IMR-90 (cell line): ENCODE data around the gene ARGLU1. TPM values are rescaled to one million over a fixed set of nuclear protein-coding genes. Genes with fewer than 3 reads are reported as not detected.

Experiments
- ATAC-seq: fragments of 200-7000 bp; cut with Tn5 transposase; 2 replicates; pipeline ENCODE4 v1.9.1; 2020; ENCODE audit warnings: low read depth, mild to moderate bottlenecking, moderate library complexity
- BruUV-seq: library from RNA; stranded (reverse); fragments of 400-500 nt; replicated peaks from 2 replicates; lab custom pipeline; 2021; lab: Mats Ljungman, UMichigan
- CTCF ChIA-PET: fragments of 300-600 bp; formaldehyde crosslinking; extraction: SDS; loops from one replicate; lab custom pipeline; 2021; ENCODE audit warnings: antibody characterized with exemption; lab: Yijun Ruan, JAX
- POLR2A ChIA-PET: fragments of 300-600 bp; sonication (Branson Sonifier 250); formaldehyde crosslinking; loops from one replicate; lab custom pipeline; 2022; ENCODE audit warnings: antibody characterized with exemption; ENCODE audit not compliant: unreplicated experiment; lab: Charles Lee
- DNase-seq: peaks from one replicate; pipeline ENCODE4 v3.0.0; 2013
- H2AFZ ChIP-seq: replicated peaks from 2 replicates; pipeline ENCODE3; 2013; ENCODE audit warnings: low read length, mild to moderate bottlenecking; ENCODE audit not compliant: poor library complexity
- H2AK5ac ChIP-seq: 2 replicates; pipeline ENCODE4 v1.6.1; 2013; ENCODE audit warnings: low read depth, low read length, inconsistent platforms
- H2AK9ac ChIP-seq: replicated peaks from 2 replicates; pipeline ENCODE3; 2013; ENCODE audit warnings: mild to moderate bottlenecking, low read depth, low read length, moderate library complexity; ENCODE audit not compliant: poor library complexity
- H2BK120ac ChIP-seq: 2 replicates; pipeline ENCODE4 v1.6.1; 2013; ENCODE audit warnings: low read depth, low read length, inconsistent platforms
- H2BK15ac ChIP-seq: 3 replicates; pipeline ENCODE4 v1.6.1; 2013; ENCODE audit warnings: low read depth, low read length, inconsistent platforms
- H2BK20ac ChIP-seq: 2 replicates; pipeline ENCODE4 v1.6.1; 2013; ENCODE audit warnings: low read depth, mild to moderate bottlenecking, inconsistent platforms, low read length, moderate library complexity
- H2BK5ac ChIP-seq: 2 replicates; pipeline ENCODE4 v1.6.1; 2013; ENCODE audit warnings: mild to moderate bottlenecking, low read depth, low read length, inconsistent platforms; ENCODE audit not compliant: poor library complexity, severe bottlenecking
- H3K14ac ChIP-seq: replicated peaks from 2 replicates; pipeline ENCODE4 v1.6.1; 2013; ENCODE audit warnings: low read depth, low read length, inconsistent platforms
- H3K18ac ChIP-seq: 2 replicates; pipeline ENCODE4 v1.6.1; 2013; ENCODE audit warnings: low read depth, low read length, control low read depth
- H3K23ac ChIP-seq: 2 replicates; pipeline ENCODE4 v1.6.1; 2013; ENCODE audit warnings: low read depth, low read length, inconsistent platforms
- H3K27ac ChIP-seq: 2 replicates; pipeline ENCODE4 v1.5.1; 2013; ENCODE audit warnings: mild to moderate bottlenecking, control low read depth, low read length; ENCODE audit not compliant: insufficient read depth
- H3K27me3 ChIP-seq: 2 replicates; pipeline ENCODE4 v1.6.1; 2013; ENCODE audit warnings: low read length; ENCODE audit not compliant: control insufficient read depth, insufficient read depth
- H3K36me3 ChIP-seq: 2 replicates; pipeline ENCODE4 v1.6.1; 2013; ENCODE audit warnings: low read length, mixed read lengths; ENCODE audit not compliant: control insufficient read depth, insufficient read depth
- H3K4ac ChIP-seq: 2 replicates; pipeline ENCODE4 v1.6.1; 2013; ENCODE audit warnings: low read depth, low read length, inconsistent platforms
- H3K4me1 ChIP-seq: 2 replicates; pipeline ENCODE4 v1.6.1; 2013; ENCODE audit warnings: low read length, mixed read lengths; ENCODE audit not compliant: control insufficient read depth, insufficient read depth
- H3K4me2 ChIP-seq: 2 replicates; pipeline ENCODE4 v1.6.1; 2013; ENCODE audit warnings: low read depth, mild to moderate bottlenecking, control low read depth, low read length, moderate library complexity
- H3K4me3 ChIP-seq: 2 replicates; pipeline ENCODE4 v1.5.1; 2013; ENCODE audit warnings: low read depth, mild to moderate bottlenecking, control low read depth, low read length, moderate library complexity; ENCODE audit not compliant: insufficient read depth
- H3K56ac ChIP-seq: 2 replicates; pipeline ENCODE4 v1.6.1; 2013; ENCODE audit warnings: low read length, inconsistent platforms; ENCODE audit not compliant: insufficient read depth; ENCODE audit errors: extremely low read depth
- H3K79me1 ChIP-seq, 2 experiments: 2 replicates each; pipeline ENCODE4 v1.6.1; 2013; ENCODE audit warnings: low read length in 2 of 2, inconsistent platforms in 1 of 2, low read depth in 1 of 2
- H3K9ac ChIP-seq: 2 replicates; pipeline ENCODE4 v1.6.1; 2013; ENCODE audit warnings: low read depth, low read length, control low read depth
- H3K9me1 ChIP-seq: 2 replicates; pipeline ENCODE4 v1.6.1; 2013; ENCODE audit warnings: low read length, inconsistent platforms; ENCODE audit not compliant: insufficient read depth
- H3K9me3 ChIP-seq: 2 replicates; pipeline ENCODE4 v1.6.1; 2013; ENCODE audit warnings: low read length; ENCODE audit not compliant: control insufficient read depth, insufficient read depth
- H4K20me1 ChIP-seq: 2 replicates; pipeline ENCODE4 v1.6.1; 2013; ENCODE audit warnings: low read length, inconsistent platforms; ENCODE audit not compliant: insufficient read depth
- H4K5ac ChIP-seq: 2 replicates; pipeline ENCODE4 v1.6.1; 2013; ENCODE audit warnings: mild to moderate bottlenecking, low read depth, low read length, control low read depth
- H4K8ac ChIP-seq, 2 experiments: 2 replicates each; pipeline ENCODE4 v1.6.1; 2013; ENCODE audit warnings: low read depth in 2 of 2, low read length in 2 of 2, control low read depth in 1 of 2, inconsistent platforms in 1 of 2
- H4K91ac ChIP-seq: 2 replicates; pipeline ENCODE4 v1.6.1; 2013; ENCODE audit warnings: low read depth, low read length, inconsistent platforms; ENCODE audit not compliant: insufficient read depth
- BHLHE40 ChIP-seq: fragments of 150-350 bp; IDR thresholded peaks from 2 replicates; pipeline ENCODE4 v1.6.1; 2016; ENCODE audit warnings: mild to moderate bottlenecking, low read depth, low read length
- CEBPB ChIP-seq: IDR thresholded peaks from 2 replicates; pipeline ENCODE4 v1.6.1; 2012; ENCODE audit warnings: low read depth, low read length, improper control_type of control experiment
- CHD1 ChIP-seq: IDR thresholded peaks from 2 replicates; pipeline ENCODE4 v1.6.1; 2012; ENCODE audit warnings: low read depth, low read length, improper control_type of control experiment
- MXI1 ChIP-seq: IDR thresholded peaks from 2 replicates; pipeline ENCODE4 v1.6.1; 2012; ENCODE audit warnings: low read depth, mild to moderate bottlenecking, low read length, moderate library complexity, borderline replicate concordance
- NFE2L2 ChIP-seq: fragments of 150-350 bp; IDR thresholded peaks from 2 replicates; pipeline ENCODE4 v1.6.1; 2016; ENCODE audit warnings: low read depth, mild to moderate bottlenecking, low read length
- POLR2A ChIP-seq: IDR thresholded peaks from 2 replicates; pipeline ENCODE4 v1.6.1; 2012; ENCODE audit warnings: mild to moderate bottlenecking, low read depth, low read length
- RAD21 ChIP-seq: IDR thresholded peaks from 2 replicates; pipeline ENCODE4 v1.6.1; 2012; ENCODE audit warnings: low read length, improper control_type of control experiment
- WGBS, 2 experiments: methylation state at CpG; one replicate each; pipeline versions ENCODE4 v1.1.5 to v1.1.7; 2013; ENCODE audit warnings: missing lambda C conversion rate in 2 of 2; ENCODE audit not compliant: insufficient read length in 1 of 2; ENCODE audit errors: extremely low coverage in 2 of 2; 5-methylcytosine and 5-hydroxymethylcytosine counted together
- dilution Hi-C: fragments of 300-500 bp; cut with HindIII; formaldehyde crosslinking; loops from one replicate; pipeline ENCODE4 v1.14.3; 2018; ENCODE audit warnings: low sequenced_read_pairs; ENCODE audit not compliant: unreplicated experiment
- in situ Hi-C: fragments of 300-500 bp; cut with MboI; formaldehyde crosslinking; loops from 3 replicates; pipeline ENCODE4 v1.14.3; 2019; ENCODE audit warnings: low sequenced_read_pairs, inconsistent platforms, mixed read lengths
- intact Hi-C: fragments of 100-400 bp; cut with micrococcal nuclease; formaldehyde crosslinking; loops from 2 replicates; pipeline ENCODE4 v1.10.0; 2022
- polyA plus RNA-seq, 3 experiments: library from polyadenylated mRNA; depleted of rRNA; stranded (reverse); fragments of >200 nt; gene quantifications; 2 replicates each; pipeline ENCODE4 v1.2.3, GENCODE V29; 2012; ENCODE audit warnings: low replicate concordance in 1 of 3
- total RNA-seq: library from RNA; depleted of rRNA; stranded (reverse); fragments of >200 nt; gene quantifications from 2 replicates; pipeline ENCODE4 v1.2.3, GENCODE V29; 2012
- TF ChIP-seq, protein P1 (sequence below): fragments of 150-350 bp; IDR thresholded peaks from 2 replicates; pipeline ENCODE4 v1.6.1; 2017; ENCODE audit warnings: mild to moderate bottlenecking, antibody characterized with exemption, low read length, low read depth

Gene ARGLU1
- total and polyA plus RNA-seq, 2 of the 4 experiments (the other 2 are of a cell fraction): 11.1 to 51.4 TPM

DNA sequence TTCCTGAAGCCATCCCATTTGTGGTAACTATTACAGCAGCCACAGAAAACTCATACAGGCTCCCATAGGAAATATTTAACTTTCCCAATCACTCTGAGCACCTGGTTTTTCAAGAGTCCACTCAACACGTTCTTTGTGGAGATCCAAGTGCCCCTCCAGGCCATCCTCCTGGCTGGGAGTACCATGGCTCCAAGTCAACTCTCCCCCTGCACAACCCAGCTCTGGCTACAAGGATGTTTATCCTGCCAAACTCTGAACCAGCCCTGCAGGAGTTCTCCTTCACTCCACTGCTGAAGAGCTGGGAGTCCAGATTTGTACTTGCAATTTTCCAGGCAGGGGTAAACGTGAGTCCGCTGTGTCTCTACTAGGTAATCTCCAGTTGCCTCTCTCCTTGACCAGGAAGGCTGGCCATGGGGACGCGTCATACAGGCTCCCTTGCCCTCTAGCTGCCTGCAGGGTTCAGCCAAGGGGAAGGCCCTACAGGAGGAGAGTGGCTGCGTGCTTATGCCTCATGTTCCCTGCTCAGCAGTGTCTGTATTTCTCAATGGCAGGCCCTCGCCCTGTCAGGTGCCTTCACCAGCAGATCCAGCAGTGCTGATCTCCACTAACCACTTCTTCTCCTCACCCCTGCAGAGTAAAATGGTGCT, 29.9 kb upstream of the ARGLU1 start:
- WGBS, 2 experiments: 65% methylated on average over 3 of the region's 7 CpGs; no CpG with 5 or more reads in 1 of the 2 experiments

More for the DNA sequence above, 29.9 kb upstream of the ARGLU1 start:
- Histone ChIP-seq H3K18ac (no peak overlapping the region), H3K4ac (no peak overlapping the region), H2BK120ac (no peak overlapping the region), H2AK9ac (no peak overlapping the region), H2BK20ac (no peak overlapping the region), H3K9me3 (no peaks in the 10 kb centered on the region), H4K91ac (no peak overlapping the region), H2BK5ac (no peak overlapping the region), H3K27ac (no peak overlapping the region), H3K4me1 (no peaks in the 10 kb centered on the region), H4K8ac (no peak overlapping the region), H3K14ac (no peak overlapping the region), H3K56ac (no peak overlapping the region), H2BK15ac (no peak overlapping the region), H3K9me1 (peaks cover 4% of the 10 kb centered on the region; the same call in 1 of the 2 replicates), H3K4me2 (no peak overlapping the region), H2AFZ (no peak overlapping the region), H2AK5ac (no peak overlapping the region), H3K79me1 (no peaks in the 10 kb centered on the region), H4K5ac (no peak overlapping the region), H3K9ac (no peak overlapping the region), H3K4me3 (no peak overlapping the region), H3K27me3 (peaks cover 4% of the 10 kb centered on the region), H3K23ac (no peak overlapping the region), H3K36me3 (no peaks in the 10 kb centered on the region), H4K20me1 (no peaks in the 10 kb centered on the region)
- ChIA-PET CTCF (interaction anchor here (0.5 to 0.8 kb wide), 2 partner anchors 22 to 54 kb away, joined by 3 to 5 read pairs; no protein-coding TSS in a partner anchor), POLR2A (no interaction called here)
- no TSS peak for BruUV-seq
- ATAC-seq: no peak
- no peak for DNase-seq
- dilution Hi-C loops: no loop called here
- intact Hi-C loops: no loop called here
- in situ Hi-C loops: no loop called here
- TF ChIP-seq BHLHE40 (no peak), CEBPB (no peak), MXI1 (no peak), RAD21 (no peak), CHD1 (no peak), POLR2A (no peak), NFE2L2 (no peak)
- TF ChIP-seq, protein P1, sequence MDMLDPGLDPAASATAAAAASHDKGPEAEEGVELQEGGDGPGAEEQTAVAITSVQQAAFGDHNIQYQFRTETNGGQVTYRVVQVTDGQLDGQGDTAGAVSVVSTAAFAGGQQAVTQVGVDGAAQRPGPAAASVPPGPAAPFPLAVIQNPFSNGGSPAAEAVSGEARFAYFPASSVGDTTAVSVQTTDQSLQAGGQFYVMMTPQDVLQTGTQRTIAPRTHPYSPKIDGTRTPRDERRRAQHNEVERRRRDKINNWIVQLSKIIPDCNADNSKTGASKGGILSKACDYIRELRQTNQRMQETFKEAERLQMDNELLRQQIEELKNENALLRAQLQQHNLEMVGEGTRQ: no peak
